ENCODE data around the gene GRID2IP.
"Not testable (repeated sequence)": the region's sequence is repeated elsewhere in the genome, so short reads cannot be mapped to it uniquely, and the experiment has no call there.

The GRID2IP gene

DNA sequence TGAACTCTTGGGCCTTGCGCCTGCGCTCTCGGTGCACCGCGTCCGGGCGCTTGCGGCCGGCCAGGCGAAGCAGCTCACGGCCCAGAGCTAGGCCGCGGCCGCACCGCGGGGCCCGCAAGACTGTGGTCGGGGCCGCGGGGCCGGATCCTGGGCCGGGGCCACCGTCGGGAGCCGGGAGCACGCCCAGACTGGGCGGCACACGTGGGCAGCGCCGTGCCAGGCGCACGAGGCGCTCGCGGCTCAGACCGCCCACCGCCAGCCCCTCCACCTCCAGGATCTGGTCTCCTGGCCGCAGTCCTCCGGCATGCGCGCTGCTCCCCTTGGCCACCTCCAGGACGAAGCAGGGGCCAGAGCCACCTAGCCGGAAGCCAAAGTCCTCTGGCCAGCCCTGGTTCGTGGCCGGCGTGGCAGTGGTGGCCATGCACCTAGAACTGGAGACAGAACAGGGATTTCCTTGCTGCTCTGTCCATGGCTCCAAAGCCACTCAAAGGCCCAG, at the start of gene GRID2IP:
GRID2IP (minus strand) TSS at position 446 of the 496 bp plus-strand sequence; CDS start at position 421, 25 bp downstream.
- no peak for DNase-seq

DNA sequence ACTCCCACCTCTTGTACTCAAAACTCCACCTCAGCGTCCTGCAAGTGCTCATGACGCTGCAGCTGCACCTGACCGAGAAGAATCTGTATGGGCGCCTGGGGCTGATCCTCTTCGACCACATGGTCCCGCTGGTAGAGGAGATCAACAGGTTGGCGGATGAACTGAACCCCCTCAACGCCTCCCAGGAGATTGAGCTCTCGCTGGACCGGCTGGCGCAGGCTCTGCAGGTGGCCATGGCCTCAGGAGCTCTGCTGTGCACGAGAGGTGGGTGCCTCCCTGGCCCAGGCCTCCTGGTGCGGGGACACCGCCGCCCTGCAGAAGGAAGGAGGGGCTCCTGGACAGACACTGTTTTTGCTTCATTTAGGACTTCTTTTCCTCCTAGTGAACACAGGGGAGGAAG, 48.8 kb upstream of the GRID2IP start:
- DNase-seq: no peak

DNA sequence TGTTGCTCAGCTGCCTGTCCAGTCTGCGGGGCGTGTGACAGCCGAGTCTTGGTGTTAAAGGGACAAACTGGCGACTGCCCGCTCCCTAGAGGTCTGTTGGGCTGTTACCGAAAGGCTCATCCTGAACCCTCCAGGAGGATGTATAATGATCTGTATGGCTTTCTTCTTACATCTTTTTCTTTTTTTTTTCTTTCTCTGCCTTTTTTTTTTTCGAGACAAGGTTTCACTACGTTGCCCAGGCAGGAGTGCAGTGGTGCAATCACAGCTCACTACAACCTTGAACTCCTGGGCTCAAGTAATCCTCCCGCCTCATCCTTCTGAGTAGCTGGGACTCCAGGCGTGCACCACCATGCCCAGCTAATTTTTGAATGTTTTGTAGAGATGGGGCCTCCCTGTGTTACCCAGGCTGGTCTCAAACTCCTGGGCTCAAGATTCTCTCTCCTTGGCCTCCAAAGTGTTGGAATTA, 39.4 kb upstream of the GRID2IP start:
- no peak for DNase-seq

DNA sequence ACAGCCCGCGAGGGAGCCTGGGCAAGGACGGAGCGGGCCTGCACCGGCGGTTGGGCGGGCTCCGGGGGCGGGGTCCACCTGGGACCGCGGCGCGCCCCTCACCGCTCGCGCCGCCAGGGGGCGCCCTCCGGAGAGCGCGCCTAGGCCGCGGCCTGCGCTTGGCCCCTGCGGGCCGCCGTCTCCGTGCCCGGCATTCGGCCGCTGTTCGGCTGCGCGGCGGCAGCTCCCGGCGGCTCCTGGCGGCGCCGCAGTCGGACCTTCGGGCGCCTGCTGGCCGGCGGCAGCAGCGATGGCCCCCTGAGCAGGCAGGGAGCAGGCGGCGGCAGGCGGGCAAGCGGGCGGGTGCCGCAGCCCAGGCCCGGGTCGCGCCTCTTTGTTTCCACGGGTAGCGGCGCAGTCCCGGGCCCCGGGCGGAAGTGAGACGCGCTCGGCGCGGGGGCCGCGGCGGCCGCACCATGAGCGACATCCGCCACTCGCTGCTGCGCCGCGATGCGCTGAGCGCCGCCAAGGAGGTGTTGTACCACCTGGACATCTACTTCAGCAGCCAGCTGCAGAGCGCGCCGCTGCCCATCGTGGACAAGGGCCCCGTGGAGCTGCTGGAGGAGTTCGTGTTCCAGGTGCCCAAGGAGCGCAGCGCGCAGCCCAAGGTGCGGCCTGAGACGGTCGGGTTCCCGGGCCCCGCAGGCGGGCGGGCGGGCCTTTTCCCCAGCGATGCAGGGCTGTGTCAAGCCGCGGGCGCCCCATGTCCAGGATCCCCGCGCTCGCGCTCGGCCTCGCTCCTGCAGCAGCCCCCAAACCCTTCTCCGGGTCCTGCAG, 38.8 kb upstream of the GRID2IP start, which contains the start of gene INTS15:
INTS15 (plus strand) TSS at position 193 of the 816 bp plus-strand sequence; CDS start at position 456, 263 bp downstream.
- DNase-seq: peak; percentile 62

DNA sequence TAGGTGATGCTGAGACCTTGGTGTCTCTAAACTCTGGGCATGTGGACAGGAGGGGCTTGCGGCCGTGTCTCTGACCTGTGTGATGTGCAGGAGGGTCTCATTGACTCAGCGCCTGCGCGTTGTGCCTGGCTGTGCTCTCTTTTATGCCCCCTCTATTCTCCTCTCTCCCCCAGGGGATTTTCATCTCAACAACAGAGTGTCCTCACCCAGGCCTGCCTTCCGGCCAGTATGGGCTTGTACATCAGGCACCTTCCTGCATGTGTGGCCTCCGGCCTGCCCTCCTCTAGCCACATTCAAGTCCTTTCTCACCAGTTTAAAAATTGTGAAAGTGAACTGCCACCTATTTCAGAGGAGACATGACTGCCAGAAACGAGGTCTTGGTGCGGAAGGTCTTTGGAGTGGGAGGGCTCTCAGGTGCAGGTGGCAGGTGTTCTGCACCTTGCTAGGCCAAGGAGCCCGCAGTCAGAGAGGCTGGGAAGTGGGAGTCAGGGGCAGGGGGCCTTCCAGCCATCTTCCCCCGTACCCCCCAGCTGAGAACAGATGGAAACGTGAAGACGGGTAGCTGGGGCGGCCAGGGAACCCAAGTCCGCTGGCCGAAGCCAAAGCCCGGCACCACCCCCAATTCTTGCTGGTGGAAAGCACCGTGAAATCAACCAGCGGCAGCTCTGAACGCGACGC, 38.0 kb upstream of the GRID2IP start:
- no peak for DNase-seq

DNA sequence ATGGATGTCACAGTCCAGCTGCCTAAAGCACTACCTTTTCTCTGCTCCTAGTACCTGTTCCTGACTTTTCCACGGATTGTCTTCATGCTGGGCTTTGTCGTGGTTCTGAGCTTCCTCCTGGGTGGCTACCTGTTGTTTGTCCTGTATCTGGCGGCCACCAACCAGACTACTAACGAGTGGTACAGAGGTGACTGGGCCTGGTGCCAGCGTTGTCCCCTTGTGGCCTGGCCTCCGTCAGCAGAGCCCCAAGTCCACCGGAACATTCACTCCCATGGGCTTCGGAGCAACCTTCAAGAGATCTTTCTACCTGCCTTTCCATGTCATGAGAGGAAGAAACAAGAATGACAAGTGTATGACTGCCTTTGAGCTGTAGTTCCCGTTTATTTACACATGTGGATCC, 37.3 kb upstream of the GRID2IP start:
- no peak for DNase-seq

DNA sequence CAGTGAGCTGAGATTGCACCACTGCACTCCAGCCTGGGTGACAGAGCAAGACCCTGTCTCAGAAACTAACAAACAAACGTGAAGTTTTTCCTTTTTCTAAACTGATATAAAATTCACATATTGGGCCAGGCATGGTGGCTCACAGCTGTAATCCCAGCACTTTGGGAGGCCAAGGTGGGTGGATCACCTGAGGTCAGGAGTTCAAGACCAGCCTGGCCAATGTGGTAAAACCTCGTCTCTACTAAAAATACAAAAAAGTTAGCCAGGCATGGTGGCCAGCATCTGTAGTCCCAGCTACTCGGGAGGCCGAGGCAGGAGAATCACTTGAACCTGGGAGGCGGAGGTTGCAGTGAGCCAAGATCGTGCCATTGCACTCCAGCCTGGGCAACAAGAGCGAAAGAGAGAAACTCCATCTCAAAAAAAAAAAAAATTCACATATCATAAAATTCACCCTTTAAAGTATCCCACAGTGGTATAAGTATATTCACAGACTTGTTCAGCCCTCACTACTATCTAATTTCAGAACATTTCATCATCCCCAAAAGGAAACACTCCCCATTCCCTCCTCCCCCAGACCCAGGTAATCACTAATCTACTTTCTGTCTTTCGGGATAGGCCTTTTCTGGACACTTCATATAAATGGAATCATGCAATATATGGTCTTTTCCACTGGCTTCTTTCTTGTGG, 34.6 kb upstream of the GRID2IP start:
- not testable (repeated sequence) for DNase-seq

DNA sequence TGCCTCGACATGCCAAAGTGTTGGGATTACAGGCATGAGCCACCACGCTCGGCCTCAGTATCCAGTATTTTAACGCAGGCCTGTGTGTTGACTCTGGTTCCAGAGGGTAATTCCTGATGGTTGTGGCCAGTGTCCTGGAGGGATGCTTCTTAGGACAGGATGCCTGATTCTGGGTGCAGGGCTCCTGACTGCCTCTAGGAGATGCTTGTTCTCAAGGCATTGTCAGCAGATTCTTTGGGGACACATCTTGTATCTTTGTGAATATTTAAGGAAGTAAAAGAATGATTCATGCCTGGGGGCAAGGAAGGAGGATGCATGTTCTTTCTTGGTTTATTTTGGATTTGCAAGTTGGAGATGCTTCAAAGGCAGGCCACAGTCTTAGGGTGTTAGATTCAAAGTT, 28.2 kb upstream of the GRID2IP start:
- no peak for DNase-seq

DNA sequence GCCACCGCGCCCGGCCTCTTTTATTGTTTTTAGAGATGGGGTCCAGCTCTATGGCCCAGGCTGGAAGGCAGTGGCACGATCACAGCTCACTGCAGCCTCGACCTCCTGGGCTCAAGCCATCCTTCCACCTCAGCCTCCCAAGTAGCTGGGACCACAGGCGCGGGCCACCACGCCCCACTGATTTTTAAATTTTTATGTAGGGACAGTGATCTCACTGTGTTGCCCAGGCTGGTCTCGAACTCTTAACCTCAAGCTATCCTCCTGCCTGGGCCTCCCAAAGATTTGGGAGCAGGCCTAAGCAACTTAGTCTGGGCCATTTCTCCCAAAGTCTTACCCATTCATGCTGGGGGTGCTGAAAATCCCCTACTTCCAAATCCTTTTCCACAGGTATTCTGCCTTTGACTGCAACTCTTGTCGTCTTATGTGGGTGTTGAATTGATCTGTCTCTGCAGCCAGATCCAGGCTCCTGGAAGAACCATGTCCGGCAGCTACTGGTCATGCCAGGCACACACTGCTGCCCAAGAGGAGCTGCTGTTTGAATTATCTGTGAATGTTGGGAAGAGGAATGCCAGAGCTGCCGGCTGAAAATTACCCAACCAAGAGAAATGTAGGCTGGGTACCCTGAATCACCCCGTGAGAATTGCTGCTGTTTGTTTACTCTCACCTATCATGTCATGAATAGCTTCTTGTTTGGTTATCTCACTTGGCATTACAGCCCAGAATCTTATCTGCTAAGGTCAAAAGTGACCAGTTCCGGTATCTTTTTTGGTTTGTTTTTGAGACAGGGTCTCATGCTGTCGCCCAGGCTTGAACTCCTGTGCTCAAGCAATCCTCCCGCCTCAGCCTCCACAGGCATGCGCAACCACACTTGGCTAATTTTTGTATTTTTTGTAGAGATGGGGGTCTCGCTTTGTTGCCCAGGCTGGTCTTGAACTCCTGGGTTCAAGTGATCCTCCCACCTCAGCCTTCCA, 27.1 kb upstream of the GRID2IP start:
- no peak for DNase-seq

DNA sequence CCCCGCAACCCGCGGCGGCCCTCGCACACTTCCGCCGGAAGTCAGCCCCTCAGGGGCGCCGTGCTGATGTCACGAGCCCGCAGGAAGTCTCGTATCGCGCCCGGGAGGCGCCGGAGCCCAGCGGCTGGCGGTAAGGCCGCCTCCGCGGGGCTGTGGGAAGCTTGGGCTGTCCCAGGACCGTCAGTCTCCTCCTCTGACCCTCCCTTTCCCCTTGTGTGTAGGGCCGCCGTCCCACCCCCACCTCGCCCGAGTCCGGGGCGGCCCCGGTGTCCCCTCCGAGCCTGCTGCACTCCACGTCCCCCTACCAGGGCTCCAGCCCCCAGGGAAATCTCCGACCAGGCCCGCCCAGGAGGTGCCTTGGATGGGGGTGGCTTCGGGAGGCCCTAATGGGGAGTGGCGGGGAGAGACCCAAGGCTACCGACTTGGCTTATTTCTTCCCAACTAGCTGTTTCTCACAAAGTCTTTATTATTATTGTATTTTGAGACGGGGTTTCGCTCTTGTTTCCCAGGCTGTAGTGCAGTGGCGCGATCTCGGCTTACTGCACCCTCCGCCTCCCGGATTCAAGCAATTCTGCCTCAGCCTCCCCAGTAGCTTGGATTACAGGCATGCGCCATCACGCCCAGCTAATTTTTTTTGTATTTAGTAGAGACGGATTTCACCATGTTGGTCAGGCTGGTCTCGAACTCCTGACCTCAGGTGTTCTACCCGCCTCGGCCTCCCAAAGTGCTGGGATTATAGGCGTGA, 26.3 kb upstream of the GRID2IP start, which contains the start of gene ZDHHC4:
ZDHHC4 (plus strand) TSS at position 86 of the 745 bp plus-strand sequence. CDS start 3,108 bp downstream, outside the sequence.
- DNase-seq: peak; percentile 69

DNA sequence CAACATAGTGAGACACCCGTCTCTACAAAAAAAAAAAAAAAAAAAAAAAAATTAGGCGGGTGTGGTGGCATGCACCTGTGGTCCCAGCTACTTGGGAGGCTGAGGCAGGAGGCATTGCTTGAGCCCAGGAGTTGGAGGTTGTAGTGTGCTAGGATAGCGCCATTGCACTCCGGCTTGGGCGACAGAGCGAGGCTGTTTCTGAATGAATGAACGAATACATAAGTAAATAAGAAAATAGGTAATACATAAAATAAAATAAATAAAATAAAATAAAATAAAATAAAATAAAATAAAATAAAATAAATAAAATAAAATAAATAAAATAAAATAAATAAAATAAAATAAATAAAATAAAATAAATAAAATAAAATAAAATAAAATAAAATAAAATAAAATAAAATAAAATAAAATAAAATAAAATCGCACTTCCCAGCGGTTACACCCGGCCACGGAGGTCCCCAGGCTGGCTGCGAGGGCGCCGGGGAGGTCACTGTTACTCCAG, 25.7 kb upstream of the GRID2IP start:
- not testable (repeated sequence) for DNase-seq

DNA sequence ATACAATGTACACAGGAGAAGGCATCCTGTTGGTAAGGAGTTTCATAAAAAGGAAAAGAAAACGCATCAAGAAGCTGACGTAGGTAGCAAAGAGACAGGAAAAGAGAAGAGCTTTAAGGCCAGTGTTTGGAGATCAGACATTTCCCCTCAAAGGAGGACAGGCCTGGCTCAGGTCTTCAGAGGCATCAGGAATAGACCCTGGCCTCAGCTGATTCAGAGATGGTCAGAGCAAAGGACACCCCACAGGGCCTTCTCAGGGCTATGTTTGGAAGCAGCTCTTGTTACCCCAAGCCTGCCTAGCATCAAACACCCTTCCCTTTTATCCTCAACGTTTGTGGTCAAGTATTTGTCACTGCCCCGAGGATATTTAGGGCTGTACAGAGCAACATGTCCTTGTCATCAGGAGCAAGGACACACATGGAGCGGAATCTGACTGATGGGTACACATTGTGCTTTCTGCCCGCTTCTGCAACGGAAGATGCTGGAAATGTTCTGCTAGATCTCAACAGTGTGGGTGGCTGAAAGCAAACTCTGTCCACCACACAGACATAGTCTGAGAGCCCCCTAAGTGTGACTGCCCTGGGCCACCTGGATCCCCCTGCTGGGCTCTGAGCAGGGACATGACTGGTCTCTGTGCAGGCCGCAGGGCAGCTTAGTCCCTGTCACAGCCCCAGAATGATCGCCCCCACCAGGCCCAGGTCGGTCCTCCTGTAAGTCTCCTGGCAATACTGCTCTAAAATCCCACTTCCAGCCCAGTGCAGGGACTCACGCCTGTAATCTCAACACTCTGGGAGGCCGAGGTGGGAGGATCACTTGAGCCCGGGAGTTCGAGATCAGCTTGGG, 25.0 kb upstream of the GRID2IP start:
- no peak for DNase-seq

DNA sequence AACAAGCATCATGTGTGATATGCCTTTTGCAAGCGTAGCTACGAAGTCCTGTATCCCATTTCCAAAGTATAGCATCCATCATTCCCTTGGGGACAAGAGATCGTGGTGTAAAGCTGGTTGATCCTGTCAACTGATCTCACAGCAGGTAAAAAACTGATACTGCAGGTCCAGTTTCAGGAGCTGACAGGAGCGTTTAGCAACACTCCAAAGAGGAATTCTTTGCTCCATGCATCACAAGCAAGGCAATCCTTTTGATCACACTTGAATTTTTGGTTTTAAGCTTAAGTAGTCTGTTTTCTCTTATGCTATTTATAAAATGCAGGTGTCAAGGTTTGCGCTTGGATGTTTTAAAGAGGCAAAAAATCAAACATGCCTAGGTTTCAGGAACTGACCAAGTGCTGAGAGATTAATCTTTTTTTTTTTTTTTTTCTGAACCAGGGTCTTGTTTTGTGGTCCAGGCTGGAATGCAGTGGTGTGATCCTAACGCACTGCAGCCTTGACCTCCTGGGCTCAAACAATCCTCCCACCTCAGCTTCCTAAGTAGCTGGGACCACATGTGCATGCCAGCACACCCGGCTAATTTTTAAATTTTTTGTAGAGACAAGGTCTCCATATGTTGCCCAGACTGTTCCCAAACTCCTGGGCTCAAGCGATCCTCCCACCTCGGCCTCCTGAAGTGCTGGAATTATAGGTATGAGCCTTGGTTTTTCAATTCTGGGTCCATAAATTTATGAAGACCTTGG, 24.2 kb upstream of the GRID2IP start:
- DNase-seq: no peak

DNA sequence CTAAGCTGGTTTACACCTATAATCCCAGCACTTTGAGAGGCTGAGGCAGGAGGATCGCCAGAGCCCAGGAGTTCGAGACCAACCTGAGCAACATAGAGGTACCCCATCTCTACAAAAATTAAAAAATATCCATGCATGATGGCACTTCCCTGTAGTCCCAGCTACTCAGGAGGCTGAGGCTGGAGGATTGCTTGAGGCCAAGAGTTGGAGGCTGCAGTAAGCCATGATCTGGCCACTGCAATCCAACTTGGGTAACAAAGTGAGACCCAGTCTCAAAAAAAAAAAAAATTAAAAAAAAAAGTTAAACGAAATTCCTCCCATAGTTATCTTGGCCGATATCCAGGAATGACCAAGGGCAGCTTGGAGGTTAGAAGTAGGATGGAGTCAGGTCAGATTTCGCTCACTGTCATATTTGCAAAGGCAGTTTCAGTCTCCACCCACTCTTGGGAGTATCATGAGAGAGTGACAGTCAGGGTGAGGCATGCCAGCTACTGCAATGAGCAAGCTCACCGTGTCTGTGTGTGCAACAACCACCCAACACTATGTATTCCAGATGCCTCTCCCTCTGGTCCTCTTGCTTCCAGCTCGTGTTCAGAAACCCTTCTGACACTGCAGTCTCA, 20.0 kb upstream of the GRID2IP start:
- no peak for DNase-seq

DNA sequence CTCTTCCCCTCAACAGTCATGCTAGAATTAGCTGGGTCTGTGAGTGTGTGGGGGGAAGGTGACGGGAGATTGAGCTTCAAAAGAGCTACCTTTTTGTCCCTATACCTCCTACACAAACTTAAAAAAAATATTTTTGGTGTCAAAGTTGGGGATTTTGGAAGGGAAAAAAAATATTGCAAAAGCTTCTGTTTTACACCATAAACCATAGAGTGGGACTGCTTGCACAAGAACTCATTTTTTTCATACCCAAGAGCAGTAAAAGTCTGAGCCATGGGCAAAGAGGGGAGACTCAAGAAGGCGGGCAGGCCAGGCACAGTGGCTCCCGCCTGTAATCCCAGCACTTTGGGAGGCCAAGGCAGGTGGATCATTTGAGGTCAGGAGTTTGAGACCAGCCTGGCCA, 16.6 kb upstream of the GRID2IP start:
- no peak for DNase-seq

DNA sequence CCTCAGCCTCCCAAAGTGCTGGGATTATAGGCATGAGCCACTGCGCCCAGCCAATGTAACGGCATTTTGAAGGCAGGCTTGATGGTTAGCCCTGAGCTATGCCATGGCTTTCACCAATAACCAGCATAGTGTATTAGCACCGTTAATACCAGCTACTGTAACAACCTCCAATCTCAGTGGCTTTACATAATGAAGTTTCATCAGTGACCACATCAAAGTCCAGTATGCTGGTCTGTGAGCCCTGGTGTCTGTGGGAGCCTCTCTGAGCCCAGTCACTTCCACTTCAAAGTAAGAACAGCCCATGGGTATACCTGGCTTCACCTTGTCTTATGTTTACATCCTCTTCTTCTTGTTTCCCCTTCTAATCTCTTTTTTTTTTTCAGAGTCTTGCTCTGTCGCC, 14.4 kb upstream of the GRID2IP start:
- no peak for DNase-seq

DNA sequence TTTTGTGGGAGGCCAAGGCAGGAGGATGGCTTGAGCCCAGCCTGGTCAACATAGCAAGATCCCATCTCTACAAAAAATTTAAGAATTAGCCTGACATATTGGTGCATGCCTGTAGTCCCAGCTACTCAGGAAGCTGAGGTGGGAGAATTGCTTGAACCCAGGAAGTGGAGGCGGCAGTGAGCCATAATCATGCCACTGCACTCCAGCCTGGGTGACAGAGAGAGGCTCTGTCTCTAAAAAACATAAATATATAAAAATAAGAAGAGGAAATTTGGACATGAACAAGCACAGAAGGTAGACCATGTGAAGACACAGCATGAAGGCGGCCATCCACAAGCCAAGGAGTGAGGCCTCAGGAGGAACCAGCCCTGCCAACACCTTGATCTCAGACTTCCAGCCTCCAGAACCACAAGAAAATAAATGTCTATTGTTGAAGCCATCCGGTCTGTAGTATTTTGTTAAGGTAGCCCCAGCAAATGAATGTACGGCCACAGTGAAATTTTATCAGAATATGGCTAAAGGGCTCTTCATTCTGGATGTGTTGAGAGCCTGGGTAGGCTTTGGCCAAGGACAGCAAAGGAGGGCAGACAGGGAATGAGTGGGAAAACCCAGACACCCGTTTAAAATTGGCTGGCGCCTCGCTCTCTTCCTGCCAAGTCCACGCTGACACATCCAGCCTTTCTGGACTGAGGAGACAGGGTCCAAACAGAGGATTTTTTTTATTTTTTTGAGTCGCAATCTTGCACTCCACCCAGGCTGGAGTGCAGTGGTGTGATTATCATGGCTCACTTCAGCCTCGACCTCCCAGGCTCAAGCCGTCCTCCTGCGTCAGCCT, 12.9 kb upstream of the GRID2IP start:
- DNase-seq: no peak

DNA sequence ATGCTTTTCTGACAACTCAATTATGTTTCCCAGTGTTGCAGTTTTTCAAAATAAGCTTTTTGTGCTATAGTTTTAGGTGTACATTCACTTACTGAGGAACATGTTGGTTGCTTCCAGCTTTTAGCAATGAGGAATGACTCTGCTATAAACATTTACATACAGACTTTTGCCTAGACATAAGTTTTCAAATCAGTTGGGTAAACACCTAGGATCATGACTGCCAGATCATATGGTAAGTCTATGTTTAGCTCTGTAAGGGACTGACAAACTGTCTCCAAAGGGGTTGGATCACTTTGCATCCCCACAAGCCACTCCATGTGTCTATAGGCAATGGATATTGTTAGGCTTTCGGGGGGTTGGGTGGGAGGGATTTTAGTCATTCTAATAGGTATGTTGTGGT, 10.8 kb upstream of the GRID2IP start:
- DNase-seq: no peak
